Measurements from ENCODE around the gene SEC24B.

DNA sequence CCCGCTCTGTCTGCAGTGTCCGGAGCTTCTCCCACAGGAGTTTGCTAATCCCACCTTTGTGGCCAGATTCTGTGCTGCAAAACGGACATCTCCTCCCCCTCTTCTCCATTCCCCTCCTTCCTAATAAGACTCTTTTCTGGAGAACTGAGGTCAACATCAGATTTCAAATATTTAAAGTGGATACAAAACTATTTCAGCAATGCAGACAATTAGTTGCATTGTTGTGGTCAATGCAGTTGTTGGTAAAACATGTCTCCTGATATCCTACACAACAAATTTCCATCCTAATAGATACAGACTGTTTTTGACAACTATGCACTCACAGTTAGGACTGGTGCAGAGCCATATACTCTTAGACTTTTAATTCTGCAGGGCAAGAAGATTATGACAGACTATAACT lies 121.4 kb downstream of the SEC24B start:
- no peak for TF ChIP-seq POLR2A (IDR thresholded peaks at IDR 0.05; ENCODE audit: extremely low read depth, insufficient read length)
- no peak for TF ChIP-seq CTCF (IDR thresholded peaks at IDR 0.05; ENCODE audit: low read depth, low read length)
- TF ChIP-seq, protein P1, sequence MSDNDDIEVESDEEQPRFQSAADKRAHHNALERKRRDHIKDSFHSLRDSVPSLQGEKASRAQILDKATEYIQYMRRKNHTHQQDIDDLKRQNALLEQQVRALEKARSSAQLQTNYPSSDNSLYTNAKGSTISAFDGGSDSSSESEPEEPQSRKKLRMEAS (IDR thresholded peaks at IDR 0.05; ENCODE audit: low read depth, low read length) = no peak
- TF ChIP-seq MYC (IDR thresholded peaks at IDR 0.05; ENCODE audit: low read depth, low read length) = no peak

All from NB4 (cell line).